ENCODE data around the gene OR10G6.
"Not testable (repeated sequence)": the region's sequence is repeated elsewhere in the genome, so short reads cannot be mapped to it uniquely, and the experiment has no call there.

Gene OR10G6, protein sequence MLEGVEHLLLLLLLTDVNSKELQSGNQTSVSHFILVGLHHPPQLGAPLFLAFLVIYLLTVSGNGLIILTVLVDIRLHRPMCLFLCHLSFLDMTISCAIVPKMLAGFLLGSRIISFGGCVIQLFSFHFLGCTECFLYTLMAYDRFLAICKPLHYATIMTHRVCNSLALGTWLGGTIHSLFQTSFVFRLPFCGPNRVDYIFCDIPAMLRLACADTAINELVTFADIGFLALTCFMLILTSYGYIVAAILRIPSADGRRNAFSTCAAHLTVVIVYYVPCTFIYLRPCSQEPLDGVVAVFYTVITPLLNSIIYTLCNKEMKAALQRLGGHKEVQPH

DNA sequence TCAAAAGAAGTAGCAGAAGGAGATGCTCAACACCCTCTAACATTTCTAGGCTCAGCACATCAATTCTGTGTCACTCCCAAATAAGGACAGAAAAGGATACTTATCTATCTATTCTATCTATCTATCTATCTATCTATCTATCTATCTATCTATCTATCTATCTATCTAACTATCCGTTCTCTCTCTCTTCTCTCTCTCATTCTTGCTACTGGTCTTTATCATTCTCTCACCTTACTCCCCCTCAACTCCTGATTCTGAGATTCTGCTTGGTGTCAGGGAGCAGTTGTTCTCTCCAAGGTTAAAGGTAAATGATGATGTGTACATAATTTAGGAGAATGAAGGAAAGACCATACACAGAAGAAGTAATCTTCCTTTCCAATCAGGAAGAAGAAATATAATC, at the start of gene OR10G6:
Gene OR10G6 (minus strand): TSS at position 43 of the 400 bp plus-strand sequence. CDS start 0 bp downstream, at position 43.
- DNase-seq = no peak

DNA sequence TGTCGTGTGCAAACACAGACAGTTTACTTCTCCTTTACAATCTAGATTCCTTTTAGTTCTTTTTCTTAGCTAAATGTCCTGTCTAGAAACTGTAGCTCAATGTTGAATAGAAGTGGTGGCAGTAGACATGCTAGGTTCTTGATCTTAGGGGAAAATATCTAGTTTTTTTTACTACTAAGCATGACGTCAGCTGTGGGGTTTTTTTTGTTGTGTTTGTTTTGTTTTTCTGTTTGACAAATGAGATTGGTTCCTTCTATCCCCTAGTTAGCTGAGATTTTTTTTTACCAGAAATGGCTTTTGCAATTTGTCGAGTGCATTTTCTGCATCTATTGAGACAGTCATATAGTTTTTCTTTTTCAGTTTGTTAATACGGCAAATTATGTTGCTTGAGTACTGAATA, 48.5 kb upstream of the OR10G6 start:
- no peak for DNase-seq

DNA sequence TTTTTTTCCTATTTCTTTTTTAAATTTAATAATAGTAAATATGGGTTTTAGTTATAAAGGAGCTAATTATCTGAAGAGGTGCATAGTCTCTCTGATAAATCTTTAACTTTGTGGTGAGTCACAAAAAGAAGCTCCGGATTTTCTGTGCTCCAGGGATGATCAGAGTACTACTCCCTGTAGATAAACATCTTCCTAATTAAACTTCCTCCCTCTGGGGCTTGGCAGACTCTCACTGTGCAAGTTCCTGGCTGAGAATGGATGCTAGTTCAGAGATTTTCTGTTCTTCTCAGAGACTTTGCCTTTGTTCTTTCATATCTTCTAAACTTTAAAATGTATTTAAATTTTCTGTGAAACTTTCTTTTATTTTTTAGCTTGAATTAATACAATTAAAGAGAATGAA, 46.3 kb upstream of the OR10G6 start, which contains the start of gene OR10G7:
Gene OR10G7 (minus strand): TSS at position 72 of the 400 bp plus-strand sequence. CDS start 2,324 bp downstream, outside the sequence.
- no peak for DNase-seq

DNA sequence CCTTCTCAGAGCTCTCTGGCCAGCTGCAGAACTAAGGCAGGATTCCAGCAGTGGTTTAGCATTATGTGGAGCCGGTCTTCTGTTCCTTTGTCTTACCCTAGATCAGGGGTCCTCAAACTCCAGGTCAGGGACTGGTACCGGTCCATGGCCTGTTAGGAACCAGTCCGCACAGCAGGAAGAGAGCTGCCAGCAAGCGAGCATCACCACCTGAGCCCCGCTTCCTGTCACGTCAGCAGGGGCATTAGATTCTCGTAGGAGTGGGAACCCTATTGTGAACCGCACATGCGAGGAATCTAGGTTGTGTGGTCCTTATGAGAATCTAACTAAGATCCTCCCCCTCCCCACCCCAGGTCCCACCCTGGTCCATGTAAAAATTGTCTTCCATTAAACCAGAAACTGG, 44.6 kb upstream of the OR10G6 start:
- DNase-seq = no peak

DNA sequence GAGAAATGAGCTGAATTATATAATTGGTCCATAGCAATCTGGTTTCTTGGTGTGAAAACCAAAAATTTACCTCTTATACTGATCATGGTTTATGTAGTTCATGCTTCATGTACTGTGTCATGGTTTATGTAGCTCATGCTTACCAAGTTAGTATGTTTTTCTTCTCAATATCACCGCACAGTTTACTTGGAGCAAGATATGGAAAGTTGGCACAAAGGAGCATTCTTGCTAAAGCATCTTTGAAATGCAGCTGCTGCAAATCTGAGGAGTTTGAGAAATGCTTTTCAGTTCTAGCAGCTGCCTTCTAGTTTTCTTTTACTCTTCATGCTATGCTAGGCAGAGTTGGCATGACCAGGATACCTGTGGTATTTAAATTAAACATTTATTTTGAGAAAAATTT, 41.7 kb upstream of the OR10G6 start:
- no peak for DNase-seq

DNA sequence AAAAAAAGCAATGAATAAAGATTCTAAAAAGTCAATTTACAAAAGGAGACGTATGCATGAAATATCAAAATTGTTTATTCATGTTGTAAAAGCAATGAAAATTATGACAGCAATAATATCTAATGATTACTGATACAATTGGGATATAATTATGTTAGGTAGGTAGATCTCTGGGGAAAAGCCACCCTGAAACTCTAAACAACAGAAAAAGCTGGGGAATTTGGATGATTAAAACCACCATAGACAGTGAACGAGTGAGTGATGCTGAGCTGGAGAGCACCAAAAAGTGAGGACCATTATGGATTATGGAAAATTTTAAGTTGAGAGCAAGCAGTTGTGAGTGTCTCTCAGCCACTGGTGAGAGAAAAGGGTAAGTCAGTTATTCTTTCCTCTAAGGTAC, 31.5 kb upstream of the OR10G6 start, which contains the start of gene OR10G8:
Gene OR10G8 (plus strand): TSS at position 301 of the 400 bp plus-strand sequence. CDS start 2,825 bp downstream, outside the sequence.
- no peak for DNase-seq

DNA sequence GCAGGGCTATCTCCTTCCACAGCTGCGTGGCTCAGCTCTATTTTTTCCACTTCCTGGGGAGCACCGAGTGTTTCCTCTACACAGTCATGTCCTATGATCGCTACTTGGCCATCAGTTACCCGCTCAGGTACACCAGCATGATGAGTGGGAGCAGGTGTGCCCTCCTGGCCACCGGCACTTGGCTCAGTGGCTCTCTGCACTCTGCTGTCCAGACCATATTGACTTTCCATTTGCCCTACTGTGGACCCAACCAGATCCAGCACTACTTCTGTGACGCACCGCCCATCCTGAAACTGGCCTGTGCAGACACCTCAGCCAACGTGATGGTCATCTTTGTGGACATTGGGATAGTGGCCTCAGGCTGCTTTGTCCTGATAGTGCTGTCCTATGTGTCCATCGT, 20.9 kb upstream of the OR10G6 start:
- not testable (repeated sequence) for DNase-seq

DNA sequence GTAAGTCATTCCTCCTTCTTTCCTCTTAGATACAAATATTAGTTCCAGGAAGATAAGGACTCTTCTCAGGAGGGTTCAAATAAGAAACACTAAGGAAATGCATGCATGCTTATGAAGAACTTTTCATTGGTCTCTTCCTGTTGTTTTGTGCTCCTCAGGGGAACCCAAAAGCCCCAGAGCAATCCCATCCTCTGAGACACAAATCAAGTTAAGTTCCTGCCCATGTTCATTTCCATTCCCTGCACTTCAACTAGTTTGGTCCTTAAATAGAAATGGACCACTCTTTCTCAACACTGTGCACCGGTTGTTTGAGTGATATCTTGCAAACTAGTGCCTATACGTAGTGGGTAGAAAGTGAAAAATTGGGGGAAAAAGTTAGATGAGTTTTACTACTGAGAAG, 17.7 kb upstream of the OR10G6 start, which contains the start of gene OR10G4:
Gene OR10G4 (plus strand): TSS at position 301 of the 400 bp plus-strand sequence. CDS start 2,578 bp downstream, outside the sequence.
- DNase-seq = no peak

DNA sequence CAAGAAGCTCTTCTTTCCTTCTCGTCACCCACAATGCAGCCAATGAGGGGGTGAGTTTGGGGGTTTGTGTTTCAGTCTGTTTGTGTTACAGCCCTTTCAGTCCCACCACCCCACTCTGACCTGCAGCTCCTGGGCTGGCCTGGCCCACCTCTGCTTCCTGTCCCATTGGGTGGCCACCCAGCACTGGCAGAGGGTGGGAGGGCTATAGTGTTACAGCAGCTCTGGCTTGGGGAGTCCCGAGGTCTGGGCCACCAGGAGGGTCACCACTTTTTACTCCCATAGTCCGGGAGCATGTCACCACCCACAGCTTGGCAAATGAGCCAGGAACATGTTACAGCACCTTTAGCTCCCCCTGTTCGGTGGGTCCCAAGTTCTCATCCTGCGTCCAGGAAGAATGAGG, 15.7 kb downstream of the OR10G6 start:
- no peak for DNase-seq

DNA sequence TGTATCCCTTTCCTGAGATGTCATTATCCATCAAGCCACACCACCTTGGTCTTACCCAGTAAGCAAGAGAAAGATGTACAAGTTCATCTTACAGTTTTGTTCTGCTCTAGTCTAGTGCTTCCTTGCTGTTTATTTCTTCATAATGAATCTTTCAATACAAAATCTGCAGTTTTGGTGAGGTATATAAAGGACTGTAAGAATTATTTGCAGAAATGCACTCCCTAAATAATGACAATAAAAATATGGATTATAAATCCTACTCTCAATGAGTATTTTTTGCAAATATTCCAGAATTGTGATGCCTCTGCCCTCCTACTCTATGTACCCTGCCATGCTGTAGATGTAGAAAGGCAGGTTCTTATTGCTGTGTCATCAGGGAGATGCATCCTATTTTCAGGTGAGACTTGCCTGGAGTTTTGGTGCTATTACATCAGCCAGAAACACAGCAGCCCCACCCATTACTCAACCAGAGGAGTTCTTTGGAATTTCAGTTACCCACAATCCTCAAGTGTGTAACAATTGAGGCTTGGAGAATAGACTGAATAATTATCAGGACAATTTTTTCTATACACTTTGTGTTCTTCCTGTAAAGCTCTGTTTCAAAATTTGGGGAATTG, 17.1 kb downstream of the OR10G6 start, which contains the start of gene OR10S1:
Gene OR10S1 (minus strand): TSS at position 51 of the 617 bp plus-strand sequence. CDS start 117 bp downstream, outside the sequence.
- DNase-seq = no peak

DNA sequence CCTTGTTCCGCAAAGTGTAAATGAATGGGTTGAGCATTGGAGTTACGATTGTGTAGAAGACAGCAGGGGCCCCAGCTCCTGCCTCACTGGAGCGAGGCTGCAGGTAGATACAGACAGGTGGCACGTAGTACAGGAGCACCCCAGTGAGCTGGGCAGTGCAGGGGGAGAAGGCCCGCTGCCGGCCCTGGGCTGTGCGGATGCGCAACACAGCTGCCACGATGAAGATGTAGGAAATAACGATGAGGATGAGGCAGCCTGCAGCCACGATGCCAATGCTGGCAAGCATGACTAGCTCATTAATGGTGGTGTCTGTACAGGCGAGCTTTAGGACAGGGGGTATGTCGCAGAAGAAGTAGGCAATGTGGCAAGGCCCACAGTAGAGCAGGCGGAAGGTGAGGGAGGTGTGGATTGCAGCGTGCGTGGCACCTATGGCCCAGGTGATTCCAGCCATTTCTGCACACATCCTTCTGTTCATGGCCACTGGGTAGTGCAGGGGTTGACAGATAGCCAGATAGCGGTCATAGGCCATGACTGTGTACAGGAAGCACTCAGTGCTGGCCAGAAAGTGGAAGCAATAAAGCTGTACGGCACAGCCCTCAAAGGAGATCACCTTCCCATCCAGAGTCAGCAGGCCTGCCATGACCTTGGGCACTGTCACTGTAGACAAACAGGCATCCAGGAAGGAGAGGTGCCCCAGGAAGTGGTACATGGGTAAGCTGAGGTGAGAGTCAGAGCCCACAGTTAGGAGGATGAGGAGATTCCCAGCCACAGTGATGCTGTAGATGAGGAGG, 18.0 kb downstream of the OR10G6 start:
- DNase-seq = no peak

DNA sequence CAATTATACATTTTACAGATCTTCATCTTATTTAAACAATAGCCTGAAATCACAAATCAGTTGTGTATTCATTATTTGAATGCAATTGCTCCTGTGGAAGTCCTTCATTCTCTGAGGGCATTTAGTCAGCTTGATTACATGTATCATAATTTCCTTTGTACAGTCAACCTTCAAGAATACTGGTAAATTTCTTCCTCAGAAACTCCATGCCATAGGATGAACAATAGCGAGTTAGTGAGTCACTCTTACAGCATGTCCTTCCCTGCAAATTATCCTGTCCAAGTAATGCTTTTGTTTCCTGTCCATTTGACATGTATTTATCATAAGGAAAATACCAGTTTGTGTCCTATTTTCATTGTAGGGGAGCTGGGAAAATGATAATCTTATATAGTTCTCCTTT, 21.1 kb downstream of the OR10G6 start:
- no peak for DNase-seq

DNA sequence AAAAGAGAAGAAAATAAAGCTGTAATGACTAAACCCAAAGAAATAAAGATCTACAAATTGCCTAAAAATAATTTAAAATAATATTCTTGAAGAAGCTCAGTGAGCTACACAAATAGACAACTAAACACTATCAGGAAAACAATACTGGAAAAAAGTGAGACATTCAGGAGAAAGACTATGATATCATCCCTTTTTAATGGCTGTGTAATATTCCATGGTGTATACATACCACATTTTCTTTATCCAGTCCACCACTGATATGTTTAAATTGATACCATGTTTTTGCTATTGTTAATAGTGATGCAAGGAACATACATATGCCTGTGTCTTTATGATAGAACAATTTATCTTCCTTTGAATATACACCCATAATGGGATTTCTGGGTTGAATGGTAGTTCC, 38.2 kb downstream of the OR10G6 start:
- DNase-seq = no peak

DNA sequence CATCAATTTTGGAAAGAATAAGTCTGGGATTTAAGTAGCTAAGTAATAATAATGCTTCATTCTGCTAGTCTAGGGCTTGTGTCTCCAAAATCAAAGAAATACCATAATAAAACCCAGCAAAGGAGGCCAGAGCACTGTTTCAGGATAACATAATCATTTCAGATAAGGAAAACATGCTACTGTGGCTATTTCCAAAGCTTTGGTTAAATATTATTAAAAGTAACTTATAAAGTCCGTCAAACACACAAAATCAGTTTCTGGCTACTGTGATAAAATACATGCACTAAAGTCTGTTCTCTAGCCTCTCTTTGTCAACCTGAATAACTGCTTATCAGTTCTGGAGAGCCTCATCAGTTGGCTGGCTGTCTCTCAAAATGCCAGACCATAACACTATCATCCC, 49.8 kb downstream of the OR10G6 start:
- DNase-seq = no peak
